Measurements from ENCODE around the gene AIP. TPM values are rescaled to one million over a fixed set of nuclear protein-coding genes. Genes with fewer than 3 reads are reported as not detected.
"Not testable (repeated sequence)": the region's sequence is repeated elsewhere in the genome, so short reads cannot be mapped to it uniquely, and the experiment has no call there.

The AIP gene
- total and polyA plus RNA-seq, 2 of the 8 experiments (the other 6 are each of a cell fraction or from before 2014, with no cell fraction given): 29.8 to 54.4 TPM

DNA sequence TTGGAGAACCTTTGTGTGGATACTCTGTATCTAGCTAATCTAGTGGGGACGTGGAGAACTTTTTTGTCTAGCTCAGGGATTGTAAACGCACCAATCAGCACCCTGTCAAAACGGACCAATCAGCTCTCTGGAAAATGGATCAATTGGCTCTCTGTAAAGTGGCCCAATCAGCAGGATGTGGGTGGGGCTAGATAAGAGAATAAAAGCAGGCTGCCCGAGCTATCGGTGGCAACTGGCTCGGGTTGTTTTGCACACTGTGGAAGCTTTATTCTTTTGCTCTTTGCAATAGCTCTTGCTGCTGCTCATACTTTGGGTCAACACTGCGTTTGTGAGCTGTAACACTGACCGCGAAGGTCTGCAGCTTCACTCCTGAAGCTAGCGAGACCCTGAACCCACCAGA, 6.1 kb upstream of the AIP start:
- H3K56ac ChIP-seq (replicated peaks; ENCODE audit: insufficient read length, low read depth, low read length); DNase-seq (ENCODE audit: low read depth in 1 of 2, low spot score in 2 of 2); H3K27me3 ChIP-seq (replicated peaks in 1 of 4; ENCODE audit: control insufficient read depth in 3 of 4, extremely low read depth in 1 of 4, insufficient read depth in 3 of 4, low read length in 3 of 4); H3K79me1 ChIP-seq (ENCODE audit: low read depth, low read length); H3K4ac ChIP-seq (replicated peaks; ENCODE audit: insufficient read length, low read depth, low read length); H2BK5ac ChIP-seq (ENCODE audit: low read depth, low read length); H3K14ac ChIP-seq (ENCODE audit: insufficient read length); H3K9me3 ChIP-seq (ENCODE audit: insufficient read depth in 2 of 2, low read depth in 1 of 2, low read length in 1 of 2); H3K36me3 ChIP-seq (ENCODE audit: control insufficient read depth in 2 of 4, insufficient read depth in 4 of 4, low read length in 3 of 4); H3K27ac ChIP-seq (ENCODE audit: low read depth, low read length); H3K23ac ChIP-seq (ENCODE audit: insufficient read length); H4K91ac ChIP-seq (replicated peaks; ENCODE audit: insufficient read length, low read length); H2BK120ac ChIP-seq (replicated peaks; ENCODE audit: low read depth, low read length); H2BK12ac ChIP-seq (ENCODE audit: low read depth, low read length); H3K4me2 ChIP-seq (ENCODE audit: insufficient read depth in 1 of 2, low read depth in 2 of 2, low read length in 2 of 2); H3K4me3 ChIP-seq (ENCODE audit: extremely low read depth in 1 of 4, insufficient read depth in 2 of 4, low read depth in 3 of 4, low read length in 4 of 4); H2AFZ ChIP-seq (ENCODE audit: low read length); H2BK15ac ChIP-seq (ENCODE audit: low read length); H4K8ac ChIP-seq (ENCODE audit: extremely low read depth, insufficient read depth, low read length); H3K79me2 ChIP-seq (ENCODE audit: control insufficient read depth in 1 of 2, insufficient read depth in 2 of 2, low read length in 2 of 2); H2AK5ac ChIP-seq (ENCODE audit: low read depth, low read length); H3K4me1 ChIP-seq (replicated peaks in 1 of 4; ENCODE audit: control insufficient read depth in 3 of 4, insufficient read depth in 4 of 4, low read length in 3 of 4); H4K20me1 ChIP-seq (replicated peaks in 1 of 2; ENCODE audit: control insufficient read depth in 1 of 2, insufficient read depth in 2 of 2, low read length in 2 of 2); H3K9ac ChIP-seq (replicated peaks in 1 of 4; ENCODE audit: extremely low read depth in 1 of 4, low read depth in 3 of 4, low read length in 3 of 4); FAIRE-seq; H2BK20ac ChIP-seq (ENCODE audit: low read length); H3K18ac ChIP-seq (ENCODE audit: extremely low read depth, low read length); H4K5ac ChIP-seq (ENCODE audit: insufficient read length, low read depth, low read length); H3K23me2 ChIP-seq (ENCODE audit: low read depth, low read length): not testable (repeated sequence)
- ChIA-PET CTCF (ENCODE audit: partially characterized antibody) (interaction anchor here (1.1 to 2.8 kb wide), 4 partner anchors 63 to 215 kb away, joined by 3 to 8 read pairs (median 6); no protein-coding TSS in a partner anchor), POLR2A (ENCODE audit: partially characterized antibody) (interaction anchor here (1.5 kb wide), 1 partner anchor 12 kb away, joined by 6 read pairs; no protein-coding TSS in a partner anchor)
- WGBS, 2 experiments (ENCODE audit: extremely low coverage in 1 of 2, insufficient coverage in 1 of 2, insufficient read length in 1 of 2, insufficient replicate concordance in 2 of 2, low coverage in 1 of 2, low lambda C conversion rate in 2 of 2, missing lambda C conversion rate in 1 of 2): 94% methylated on average over 10 of the region's 10 CpGs; no CpG with 5 or more reads in 1 of the 2 experiments

- H3K23ac ChIP-seq (ENCODE audit: insufficient read length); H3K79me1 ChIP-seq (ENCODE audit: low read depth, low read length); H3K4me3 ChIP-seq (ENCODE audit: extremely low read depth in 1 of 4, insufficient read depth in 2 of 4, low read depth in 3 of 4, low read length in 4 of 4); H3K79me2 ChIP-seq (ENCODE audit: control insufficient read depth in 1 of 2, insufficient read depth in 2 of 2, low read length in 2 of 2); H2BK12ac ChIP-seq (ENCODE audit: low read depth, low read length); DNase-seq (ENCODE audit: low read depth in 1 of 2, low spot score in 2 of 2); H3K23me2 ChIP-seq (ENCODE audit: low read depth, low read length); H3K27me3 ChIP-seq (replicated peaks in 1 of 4; ENCODE audit: control insufficient read depth in 3 of 4, extremely low read depth in 1 of 4, insufficient read depth in 3 of 4, low read length in 3 of 4); H2BK5ac ChIP-seq (ENCODE audit: low read depth, low read length); FAIRE-seq; H3K9me3 ChIP-seq (ENCODE audit: insufficient read depth in 2 of 2, low read depth in 1 of 2, low read length in 1 of 2); H2BK15ac ChIP-seq (ENCODE audit: low read length); H3K14ac ChIP-seq (ENCODE audit: insufficient read length); H2AK5ac ChIP-seq (ENCODE audit: low read depth, low read length); H3K27ac ChIP-seq (ENCODE audit: low read depth, low read length); H3K4me1 ChIP-seq (replicated peaks in 1 of 4; ENCODE audit: control insufficient read depth in 3 of 4, insufficient read depth in 4 of 4, low read length in 3 of 4); H3K18ac ChIP-seq (ENCODE audit: extremely low read depth, low read length); POLR2A ChIA-PET (ENCODE audit: partially characterized antibody); H4K91ac ChIP-seq (replicated peaks; ENCODE audit: insufficient read length, low read length); H3K56ac ChIP-seq (replicated peaks; ENCODE audit: insufficient read length, low read depth, low read length); H2BK120ac ChIP-seq (replicated peaks; ENCODE audit: low read depth, low read length); H4K20me1 ChIP-seq (replicated peaks in 1 of 2; ENCODE audit: control insufficient read depth in 1 of 2, insufficient read depth in 2 of 2, low read length in 2 of 2); H4K5ac ChIP-seq (ENCODE audit: insufficient read length, low read depth, low read length); H3K4me2 ChIP-seq (ENCODE audit: insufficient read depth in 1 of 2, low read depth in 2 of 2, low read length in 2 of 2); H3K36me3 ChIP-seq (ENCODE audit: control insufficient read depth in 2 of 4, insufficient read depth in 4 of 4, low read length in 3 of 4); H4K8ac ChIP-seq (ENCODE audit: extremely low read depth, insufficient read depth, low read length); H2BK20ac ChIP-seq (ENCODE audit: low read length); H3K9ac ChIP-seq (replicated peaks in 1 of 4; ENCODE audit: extremely low read depth in 1 of 4, low read depth in 3 of 4, low read length in 3 of 4); H2AFZ ChIP-seq (ENCODE audit: low read length); H3K4ac ChIP-seq (replicated peaks; ENCODE audit: insufficient read length, low read depth, low read length): not testable (repeated sequence)
- CTCF ChIA-PET (ENCODE audit: partially characterized antibody): interaction anchor here (0.7 to 2.1 kb wide), 4 partner anchors 34 to 126 kb away, joined by 3 to 6 read pairs (median 5); no protein-coding TSS in a partner anchor
- 85% methylated on average over 12 of the region's 16 CpGs; no CpG with 5 or more reads in 1 of the 2 experiments for WGBS, 2 experiments (ENCODE audit: extremely low coverage in 1 of 2, insufficient coverage in 1 of 2, insufficient read length in 1 of 2, insufficient replicate concordance in 2 of 2, low coverage in 1 of 2, low lambda C conversion rate in 2 of 2, missing lambda C conversion rate in 1 of 2)
Measured at GRCh38 chr11:67477344-67478050, 5.3 kb upstream of the AIP start.

Measured in H1 (cell line).